ENCODE results near the gene TESK2.

TESK2 gene

GRCh38 chr1:45488666-45489377 is 2.1 kb downstream of the TESK2 start:
- no peaks in the 10 kb centered on the region for H3K27me3 ChIP-seq (ENCODE audit: insufficient read depth, low read length, poor library complexity)
- H2AK5ac ChIP-seq (ENCODE audit: low read length): no peak overlapping the region
- H3K79me1 ChIP-seq (ENCODE audit: low read length): no peaks in the 10 kb centered on the region
- no peak overlapping the region for H4K8ac ChIP-seq (ENCODE audit: low read depth, low read length)
- H3K36me3 ChIP-seq (ENCODE audit: control insufficient read depth, insufficient read depth, low read length): no peaks in the 10 kb centered on the region
- no peak overlapping the region for H3K4ac ChIP-seq (ENCODE audit: low read depth, low read length)
- WGBS (ENCODE audit: extremely low coverage, insufficient coverage, low lambda C conversion rate): no CpG with 5 or more reads among the region's 10 CpGs
- H3K4me3 ChIP-seq (ENCODE audit: low read length): no peak overlapping the region
- H3K23ac ChIP-seq (ENCODE audit: low read length): no peak overlapping the region
- no peak overlapping the region for H3K27ac ChIP-seq (ENCODE audit: low read depth, low read length)
- no peak overlapping the region for H3K9ac ChIP-seq (ENCODE audit: low read length)
- no peak overlapping the region for H2BK5ac ChIP-seq (ENCODE audit: low read length)
- H3K4me2 ChIP-seq (ENCODE audit: low read length): no peak overlapping the region
- H3K79me2 ChIP-seq (ENCODE audit: control insufficient read depth, insufficient read depth, low read length): no peaks in the 10 kb centered on the region
- H3K18ac ChIP-seq (ENCODE audit: low read length): no peak overlapping the region
- no peak overlapping the region for H4K5ac ChIP-seq (ENCODE audit: low read length)
- no peak overlapping the region for H2BK15ac ChIP-seq (replicated peaks; ENCODE audit: low read depth)
- DNase-seq: no peak
- H3K4me1 ChIP-seq (ENCODE audit: control insufficient read depth, low read depth, low read length): no peaks in the 10 kb centered on the region
- no peak overlapping the region for H2BK120ac ChIP-seq (ENCODE audit: low read depth, low read length)
- H3K56ac ChIP-seq (ENCODE audit: low read length): no peak overlapping the region

GRCh38 chr1:45485949-45486348 is 5.0 kb downstream of the TESK2 start:
- no peak overlapping the region for H2BK5ac ChIP-seq (ENCODE audit: low read length)
- H2AK5ac ChIP-seq (ENCODE audit: low read length): no peak overlapping the region
- no peak overlapping the region for H3K27ac ChIP-seq (ENCODE audit: low read depth, low read length)
- H3K4me2 ChIP-seq (ENCODE audit: low read length): no peak overlapping the region
- H2BK15ac ChIP-seq (replicated peaks; ENCODE audit: low read depth): no peak overlapping the region
- H3K4ac ChIP-seq (ENCODE audit: low read depth, low read length): no peak overlapping the region
- no peak overlapping the region for H3K23ac ChIP-seq (ENCODE audit: low read length)
- H3K4me1 ChIP-seq (ENCODE audit: control insufficient read depth, low read depth, low read length): no peaks in the 10 kb centered on the region
- H2BK120ac ChIP-seq (ENCODE audit: low read depth, low read length): no peak overlapping the region
- no peaks in the 10 kb centered on the region for H3K27me3 ChIP-seq (ENCODE audit: insufficient read depth, low read length, poor library complexity)
- H3K36me3 ChIP-seq (ENCODE audit: control insufficient read depth, insufficient read depth, low read length): no peaks in the 10 kb centered on the region
- no peak overlapping the region for H3K9ac ChIP-seq (ENCODE audit: low read length)
- H3K4me3 ChIP-seq (ENCODE audit: low read length): no peak overlapping the region
- H4K8ac ChIP-seq (ENCODE audit: low read depth, low read length): no peak overlapping the region
- no peak overlapping the region for H4K5ac ChIP-seq (ENCODE audit: low read length)
- H3K18ac ChIP-seq (ENCODE audit: low read length): no peak overlapping the region
- no peak for DNase-seq
- no peaks in the 10 kb centered on the region for H3K79me1 ChIP-seq (ENCODE audit: low read length)
- no peak overlapping the region for H3K56ac ChIP-seq (ENCODE audit: low read length)
- H3K79me2 ChIP-seq (ENCODE audit: control insufficient read depth, insufficient read depth, low read length): no peaks in the 10 kb centered on the region

- Histone ChIP-seq H4K8ac (ENCODE audit: low read depth, low read length) (no peak overlapping the region), H4K5ac (ENCODE audit: low read length) (no peak overlapping the region), H3K4me1 (ENCODE audit: control insufficient read depth, low read depth, low read length) (no peaks in the 10 kb centered on the region), H3K4me3 (ENCODE audit: low read length) (no peak overlapping the region), H2AK5ac (ENCODE audit: low read length) (no peak overlapping the region), H3K4ac (ENCODE audit: low read depth, low read length) (no peak overlapping the region), H2BK15ac (replicated peaks; ENCODE audit: low read depth) (no peak overlapping the region), H2BK120ac (ENCODE audit: low read depth, low read length) (no peak overlapping the region), H3K18ac (ENCODE audit: low read length) (no peak overlapping the region), H2BK5ac (ENCODE audit: low read length) (no peak overlapping the region), H3K23ac (ENCODE audit: low read length) (no peak overlapping the region), H3K79me2 (ENCODE audit: control insufficient read depth, insufficient read depth, low read length) (no peaks in the 10 kb centered on the region), H3K56ac (ENCODE audit: low read length) (no peak overlapping the region), H3K9ac (ENCODE audit: low read length) (no peak overlapping the region), H3K79me1 (ENCODE audit: low read length) (no peaks in the 10 kb centered on the region), H3K27me3 (ENCODE audit: insufficient read depth, low read length, poor library complexity) (no peaks in the 10 kb centered on the region), H3K27ac (ENCODE audit: low read depth, low read length) (no peak overlapping the region), H3K36me3 (ENCODE audit: control insufficient read depth, insufficient read depth, low read length) (no peaks in the 10 kb centered on the region), H3K4me2 (ENCODE audit: low read length) (no peak overlapping the region)
- WGBS (ENCODE audit: extremely low coverage, insufficient coverage, low lambda C conversion rate): 100% methylated on average over 1 of the region's 5 CpGs
- no peak for DNase-seq
Measured at GRCh38 chr1:45479039-45479748, 11.8 kb downstream of the TESK2 start.

- Histone ChIP-seq H4K8ac (ENCODE audit: low read depth, low read length) (no peak overlapping the region), H3K4me2 (ENCODE audit: low read length) (no peak overlapping the region), H3K23ac (ENCODE audit: low read length) (no peak overlapping the region), H4K5ac (ENCODE audit: low read length) (no peak overlapping the region), H3K79me2 (ENCODE audit: control insufficient read depth, insufficient read depth, low read length) (no peaks in the 10 kb centered on the region), H3K4ac (ENCODE audit: low read depth, low read length) (no peak overlapping the region), H3K9ac (ENCODE audit: low read length) (no peak overlapping the region), H3K27ac (ENCODE audit: low read depth, low read length) (no peak overlapping the region), H3K4me1 (ENCODE audit: control insufficient read depth, low read depth, low read length) (no peaks in the 10 kb centered on the region), H3K27me3 (ENCODE audit: insufficient read depth, low read length, poor library complexity) (no peaks in the 10 kb centered on the region), H3K4me3 (ENCODE audit: low read length) (no peak overlapping the region), H2AK5ac (ENCODE audit: low read length) (no peak overlapping the region), H3K18ac (ENCODE audit: low read length) (no peak overlapping the region), H2BK5ac (ENCODE audit: low read length) (no peak overlapping the region), H3K36me3 (ENCODE audit: control insufficient read depth, insufficient read depth, low read length) (no peaks in the 10 kb centered on the region), H3K79me1 (ENCODE audit: low read length) (no peaks in the 10 kb centered on the region), H2BK15ac (replicated peaks; ENCODE audit: low read depth) (no peak overlapping the region), H3K56ac (ENCODE audit: low read length) (no peak overlapping the region), H2BK120ac (ENCODE audit: low read depth, low read length) (no peak overlapping the region)
- no CpG with 5 or more reads among the region's 4 CpGs for WGBS (ENCODE audit: extremely low coverage, insufficient coverage, low lambda C conversion rate)
- no peak for DNase-seq
Measured at GRCh38 chr1:45478121-45478814, 12.7 kb downstream of the TESK2 start.

- Histone ChIP-seq H3K4ac (ENCODE audit: low read depth, low read length) (no peak overlapping the region), H3K4me1 (ENCODE audit: control insufficient read depth, low read depth, low read length) (no peaks in the 10 kb centered on the region), H4K5ac (ENCODE audit: low read length) (no peak overlapping the region), H3K4me2 (ENCODE audit: low read length) (no peak overlapping the region), H3K23ac (ENCODE audit: low read length) (no peak overlapping the region), H4K8ac (ENCODE audit: low read depth, low read length) (no peak overlapping the region), H3K79me2 (ENCODE audit: control insufficient read depth, insufficient read depth, low read length) (no peaks in the 10 kb centered on the region), H2BK15ac (replicated peaks; ENCODE audit: low read depth) (no peak overlapping the region), H3K18ac (ENCODE audit: low read length) (no peak overlapping the region), H3K79me1 (ENCODE audit: low read length) (no peaks in the 10 kb centered on the region), H2BK5ac (ENCODE audit: low read length) (no peak overlapping the region), H2BK120ac (ENCODE audit: low read depth, low read length) (no peak overlapping the region), H3K9ac (ENCODE audit: low read length) (no peak overlapping the region), H3K36me3 (ENCODE audit: control insufficient read depth, insufficient read depth, low read length) (no peaks in the 10 kb centered on the region), H2AK5ac (ENCODE audit: low read length) (no peak overlapping the region), H3K27ac (ENCODE audit: low read depth, low read length) (no peak overlapping the region), H3K56ac (ENCODE audit: low read length) (no peak overlapping the region), H3K4me3 (ENCODE audit: low read length) (no peak overlapping the region), H3K27me3 (ENCODE audit: insufficient read depth, low read length, poor library complexity) (no peaks in the 10 kb centered on the region)
- no CpG with 5 or more reads among the region's 3 CpGs for WGBS (ENCODE audit: extremely low coverage, insufficient coverage, low lambda C conversion rate)
- no peak for DNase-seq
Measured at GRCh38 chr1:45477646-45478045, 13.3 kb downstream of the TESK2 start.
